RWPE1 (cell line): ENCODE data around the gene STBD1.

ENCODE experiments used
- CTCF ChIA-PET: fragments of 350-600 bp; sonication (Branson Sonifier 250); formaldehyde crosslinking; extraction: SDS; loops from one replicate; lab custom pipeline; 2021; lab: Yijun Ruan, JAX
- POLR2A ChIA-PET: fragments of 400-600 bp; formaldehyde crosslinking; extraction: SDS; loops from one replicate; lab custom pipeline; 2020; ENCODE audit warnings: antibody characterized with exemption; ENCODE audit not compliant: low non-redundant PET; lab: Yijun Ruan, JAX
- DNase-seq: peaks from one replicate; pipeline ENCODE4 v3.0.0; 2012; ENCODE audit warnings: low spot score
- H3K27ac ChIP-seq: fragments of 450-650 bp; 2 replicates; pipeline ENCODE4 v1.5.1; 2017
- TF ChIP-seq, protein P1 (sequence below): fragments of 450-650 bp; conservative IDR thresholded peaks from 2 replicates; pipeline ENCODE4 v1.5.1; 2017; ENCODE audit warnings: low read depth, mild to moderate bottlenecking

The STBD1 gene

DNA sequence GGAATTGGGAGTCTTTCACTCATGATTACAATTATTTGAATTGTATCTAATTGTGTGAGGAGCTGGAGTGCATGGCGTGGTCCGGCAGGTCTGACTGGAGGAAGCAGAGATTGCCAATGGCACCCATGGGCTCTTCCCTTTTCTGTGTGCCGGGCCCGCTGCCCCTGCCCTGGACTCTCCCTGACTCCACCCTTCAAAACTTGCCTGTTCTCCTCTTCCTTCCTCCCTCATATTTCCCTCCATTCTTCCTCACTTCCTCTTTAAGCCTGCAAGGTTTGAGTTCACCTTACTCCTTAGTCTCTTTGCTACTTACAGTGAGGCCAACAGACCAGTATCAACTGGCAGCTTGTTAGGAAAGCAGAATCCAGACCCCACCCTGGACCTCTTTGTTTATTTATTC, 6.5 kb upstream of the STBD1 start:
- H3K27ac ChIP-seq = no peak overlapping the region
- POLR2A ChIA-PET = no interaction called here
- TF ChIP-seq, protein P1, sequence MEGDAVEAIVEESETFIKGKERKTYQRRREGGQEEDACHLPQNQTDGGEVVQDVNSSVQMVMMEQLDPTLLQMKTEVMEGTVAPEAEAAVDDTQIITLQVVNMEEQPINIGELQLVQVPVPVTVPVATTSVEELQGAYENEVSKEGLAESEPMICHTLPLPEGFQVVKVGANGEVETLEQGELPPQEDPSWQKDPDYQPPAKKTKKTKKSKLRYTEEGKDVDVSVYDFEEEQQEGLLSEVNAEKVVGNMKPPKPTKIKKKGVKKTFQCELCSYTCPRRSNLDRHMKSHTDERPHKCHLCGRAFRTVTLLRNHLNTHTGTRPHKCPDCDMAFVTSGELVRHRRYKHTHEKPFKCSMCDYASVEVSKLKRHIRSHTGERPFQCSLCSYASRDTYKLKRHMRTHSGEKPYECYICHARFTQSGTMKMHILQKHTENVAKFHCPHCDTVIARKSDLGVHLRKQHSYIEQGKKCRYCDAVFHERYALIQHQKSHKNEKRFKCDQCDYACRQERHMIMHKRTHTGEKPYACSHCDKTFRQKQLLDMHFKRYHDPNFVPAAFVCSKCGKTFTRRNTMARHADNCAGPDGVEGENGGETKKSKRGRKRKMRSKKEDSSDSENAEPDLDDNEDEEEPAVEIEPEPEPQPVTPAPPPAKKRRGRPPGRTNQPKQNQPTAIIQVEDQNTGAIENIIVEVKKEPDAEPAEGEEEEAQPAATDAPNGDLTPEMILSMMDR = no peak
- CTCF ChIA-PET = interaction anchor here (1.2 kb wide), 1 partner anchor 13 kb away, joined by 4 read pairs; no protein-coding TSS in a partner anchor
- no peak for DNase-seq

DNA sequence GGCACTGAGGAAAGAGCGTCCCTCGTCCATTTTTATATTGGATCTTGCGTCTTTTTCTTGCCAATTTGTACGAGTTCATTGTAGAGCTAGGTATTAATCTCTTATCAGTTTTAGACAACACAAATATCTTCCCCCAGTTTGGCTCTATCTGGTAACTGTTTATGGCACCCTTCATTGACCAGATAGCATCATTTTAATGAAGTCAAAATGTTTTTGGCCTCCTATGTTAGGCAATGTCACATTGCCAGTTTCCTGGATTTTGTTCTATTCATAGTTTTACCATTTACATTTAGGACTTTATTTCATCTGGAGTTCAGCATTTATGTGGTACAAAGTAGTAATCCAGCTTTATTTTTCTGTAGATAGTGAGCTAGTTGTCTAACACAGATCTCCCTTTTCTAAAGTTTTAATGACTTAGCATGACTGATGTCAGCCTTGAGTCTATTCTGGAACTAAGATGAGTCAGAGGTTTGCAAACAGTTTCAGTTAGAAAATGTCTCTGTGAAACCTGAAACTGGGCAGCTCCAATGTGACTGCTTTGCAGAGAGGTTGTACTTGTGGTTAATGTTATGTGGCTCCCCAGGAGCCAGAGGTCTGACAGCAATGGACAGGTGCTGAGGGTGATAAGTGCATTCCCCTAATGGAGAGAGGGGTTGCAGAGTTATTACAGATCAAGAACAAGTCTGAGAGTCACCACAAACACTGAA, 5.3 kb upstream of the STBD1 start:
- peak; percentile 64 for DNase-seq
- H3K27ac ChIP-seq = no peak overlapping the region
- ChIA-PET POLR2A (no interaction called here), CTCF (interaction anchor here (0.6 to 0.7 kb wide), 2 partner anchors 122 to 203 kb away, joined by 3 to 5 read pairs; no protein-coding TSS in a partner anchor)
- TF ChIP-seq, protein P1 = no peak

DNA sequence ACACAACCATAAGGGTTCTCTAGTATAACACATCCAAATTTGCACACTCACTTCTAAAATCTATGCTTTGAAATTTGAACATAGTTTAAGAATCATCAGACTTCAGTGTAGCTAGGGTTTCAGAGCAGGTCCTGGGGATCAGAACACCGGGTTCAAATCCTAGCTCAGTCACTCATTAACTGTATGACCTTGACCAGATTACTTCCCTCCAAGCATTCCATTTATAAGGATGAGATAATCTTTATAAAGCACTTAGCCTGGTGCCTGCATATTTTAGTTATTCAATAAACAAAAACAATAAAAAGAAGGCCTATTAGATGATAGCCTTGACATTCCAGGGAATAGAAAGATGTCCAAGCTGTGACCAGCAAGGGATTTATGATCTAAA, 4.8 kb upstream of the STBD1 start:
- TF ChIP-seq, protein P1 = no peak
- ChIA-PET POLR2A (no interaction called here), CTCF (interaction anchor here (0.6 to 0.7 kb wide), 2 partner anchors 123 to 203 kb away, joined by 3 to 5 read pairs; no protein-coding TSS in a partner anchor)
- no peak overlapping the region for H3K27ac ChIP-seq
- DNase-seq = no peak

DNA sequence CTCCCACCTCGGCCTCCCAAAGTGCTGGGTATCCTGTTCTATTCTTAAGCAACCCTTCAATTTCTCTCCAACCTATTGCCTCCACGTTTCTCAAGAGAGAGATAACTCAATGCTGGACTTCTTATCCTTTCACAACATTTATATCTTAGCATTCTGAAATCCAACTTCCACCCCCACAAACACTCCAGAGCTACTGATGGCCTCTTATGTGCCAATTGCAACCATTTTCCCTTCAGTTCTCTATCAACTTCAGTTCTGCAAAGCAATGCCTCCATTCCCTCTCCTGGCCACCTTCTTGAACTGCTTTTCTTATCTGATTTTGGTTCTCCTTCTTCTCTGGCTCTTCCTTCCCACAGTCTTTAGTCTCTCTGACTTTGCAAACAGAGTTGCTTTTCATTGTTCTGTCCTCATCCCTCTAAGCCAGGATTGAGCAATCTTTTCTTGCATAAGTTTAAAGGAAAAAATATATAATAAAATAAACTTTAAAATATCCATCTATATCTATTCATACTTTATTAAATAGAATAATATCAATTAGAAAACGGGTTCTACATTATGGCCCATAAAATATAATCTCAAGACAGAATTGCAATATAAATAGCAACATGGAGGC, 3.6 kb upstream of the STBD1 start:
- TF ChIP-seq, protein P1 = no peak
- no peak for DNase-seq
- CTCF ChIA-PET = no interaction called here
- POLR2A ChIA-PET = no interaction called here
- H3K27ac ChIP-seq = no peak overlapping the region

DNA sequence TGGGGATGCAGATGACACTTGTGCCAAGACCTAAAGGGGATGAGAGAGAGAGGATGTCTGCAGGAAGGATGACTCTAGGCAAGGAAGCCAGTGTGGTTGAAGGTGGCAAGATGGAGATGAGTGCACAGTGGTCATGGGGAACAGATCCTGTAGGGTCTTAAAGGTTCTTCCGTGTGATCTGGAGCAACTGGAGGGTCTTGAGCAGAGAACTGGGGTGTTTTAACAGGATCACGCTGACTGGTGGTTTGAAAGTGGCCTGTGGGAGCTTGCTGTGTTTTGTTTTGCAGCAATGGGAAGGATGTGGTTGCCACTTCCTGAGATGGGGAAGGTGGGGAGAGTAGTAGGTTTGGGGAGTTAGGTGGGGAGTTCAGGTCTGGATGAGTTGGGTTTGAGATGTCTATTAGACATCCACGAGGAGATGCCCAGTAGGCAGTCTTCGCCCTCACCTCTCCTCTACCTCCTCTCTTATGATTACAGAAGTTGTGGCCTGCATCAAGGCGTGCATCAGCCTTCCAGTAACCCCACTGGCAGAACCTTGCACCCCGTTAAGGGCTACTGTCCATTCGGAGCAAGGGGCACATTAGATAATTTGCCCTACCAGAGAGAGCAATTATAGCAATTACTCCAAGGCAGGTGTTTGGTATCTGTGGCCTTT, 1.4 kb upstream of the STBD1 start:
- no peak overlapping the region for H3K27ac ChIP-seq
- POLR2A ChIA-PET = no interaction called here
- CTCF ChIA-PET = interaction anchor here (2.6 kb wide), 1 partner anchor 125 kb away, joined by 16 read pairs; no protein-coding TSS in a partner anchor
- no peak for DNase-seq
- TF ChIP-seq, protein P1 = no peak

DNA sequence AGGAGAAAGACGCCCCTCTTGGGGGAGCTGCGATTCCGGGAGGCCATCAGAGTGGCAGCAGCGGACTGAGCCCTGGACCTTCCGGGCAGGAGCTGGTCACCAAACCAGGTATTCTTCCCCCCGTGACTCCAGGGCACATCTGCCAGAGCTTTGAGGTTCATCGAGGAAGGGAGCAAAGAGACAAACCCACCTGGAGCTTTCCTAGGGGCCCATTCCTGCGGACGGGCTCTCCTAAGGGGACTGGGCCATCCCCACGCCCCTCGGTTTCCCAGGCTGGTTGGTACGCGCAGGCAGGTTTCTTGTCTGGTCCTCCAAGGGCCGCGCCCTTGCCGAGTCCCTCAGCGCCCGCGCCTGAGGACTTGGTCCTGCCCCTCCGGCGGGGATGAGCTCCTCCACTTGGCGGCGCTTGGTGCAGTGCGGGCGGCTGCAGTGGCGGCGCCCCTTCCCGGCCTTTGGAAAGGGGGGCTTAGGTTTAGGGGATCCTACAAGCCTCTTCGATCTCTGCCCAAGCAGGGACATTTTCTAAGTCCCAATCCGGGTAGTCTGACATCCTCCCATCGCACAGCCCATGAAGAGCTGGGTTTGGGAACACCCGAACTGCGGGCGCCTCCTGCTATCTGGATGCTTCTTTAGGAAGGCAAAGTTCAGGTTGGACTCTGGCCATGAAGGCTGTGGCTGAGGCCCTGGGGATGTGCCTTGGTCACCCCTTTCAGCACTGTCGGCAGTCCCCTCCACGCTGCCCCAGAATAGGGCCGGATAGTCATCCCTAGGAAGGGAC, 538 bp downstream of the STBD1 start:
- peak; percentile 46 for DNase-seq
- ChIA-PET POLR2A (interaction anchor here (0.5 to 0.7 kb wide), 2 partner anchors 80 to 112 kb away, joined by 3 to 10 read pairs; no protein-coding TSS in a partner anchor), CTCF (interaction anchor here (0.7 to 2.6 kb wide), 6 partner anchors 13 to 333 kb away, joined by 3 to 16 read pairs (median 3); partner anchors contain the start of gene SCARB2)
- TF ChIP-seq, protein P1 = peak; percentile 59
- peak overlapping the region; percentile 82 for H3K27ac ChIP-seq
